ACC112 (cell line): ENCODE measurements around the gene GOT1.

Experiments
- H2AFZ ChIP-seq: fragments of 200-600 bp; sonication (generic); one replicate; pipeline ENCODE4 v1.6.0; 2017; ENCODE audit warnings: antibody characterized with exemption, low read length; ENCODE audit not compliant: unreplicated experiment
- H3K27ac ChIP-seq: fragments of 200-600 bp; sonication (generic); 2 replicates; pipeline ENCODE4 v1.5.1; 2014; ENCODE audit warnings: low read depth, mild to moderate bottlenecking, antibody characterized with exemption, low read length, moderate library complexity
- H3K27me3 ChIP-seq: fragments of 200-600 bp; sonication (generic); 2 replicates; pipeline ENCODE4 v1.6.1; 2014; ENCODE audit warnings: mild to moderate bottlenecking, antibody characterized with exemption, low read length, moderate library complexity, mixed read lengths; ENCODE audit not compliant: insufficient read depth
- H3K36me3 ChIP-seq: fragments of 200-600 bp; sonication (generic); 2 replicates; pipeline ENCODE4 v1.6.1; 2016; ENCODE audit warnings: mild to moderate bottlenecking, antibody characterized with exemption, low read length, moderate library complexity, mixed read lengths; ENCODE audit not compliant: insufficient read depth
- H3K4me1 ChIP-seq: fragments of 200-600 bp; sonication (generic); one replicate; pipeline ENCODE4 v1.6.1; 2016; ENCODE audit warnings: low read length, mixed read lengths; ENCODE audit not compliant: insufficient read depth, unreplicated experiment, control insufficient read depth
- H3K4me3 ChIP-seq: fragments of 200-600 bp; sonication (generic); 2 replicates; pipeline ENCODE4 v1.5.1; 2014; ENCODE audit warnings: mild to moderate bottlenecking, low read depth, low read length
- H3K79me2 ChIP-seq: fragments of 200-600 bp; sonication (generic); one replicate; pipeline ENCODE4 v1.6.0; 2016; ENCODE audit warnings: low read length; ENCODE audit not compliant: control insufficient read depth, unreplicated experiment, insufficient read depth

GOT1 gene

DNA sequence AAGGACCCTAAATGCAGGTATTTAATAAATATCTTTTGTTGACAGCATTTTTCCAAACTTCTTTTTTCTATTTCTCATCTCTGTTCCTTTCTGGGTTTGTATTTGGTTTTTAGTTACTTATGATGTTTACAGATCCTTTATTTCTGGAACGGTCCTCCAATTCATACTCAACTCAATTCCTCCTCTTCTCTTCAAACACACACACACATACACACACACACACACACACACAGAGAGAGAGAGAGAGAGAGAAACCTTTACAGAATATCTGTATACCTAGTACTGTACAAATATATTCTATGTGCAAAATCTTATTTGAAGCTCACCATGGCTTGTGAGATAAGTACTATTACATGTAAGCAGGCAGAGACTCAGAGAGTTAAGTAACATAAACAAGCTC lies 21.6 kb upstream of the GOT1 start:
- Histone ChIP-seq H3K36me3 (no peaks in the 10 kb centered on the region), H3K4me1 (no peaks in the 10 kb centered on the region), H3K27me3 (peaks cover 97% of the 10 kb centered on the region), H3K27ac (no peak overlapping the region), H2AFZ (no peak overlapping the region), H3K4me3 (no peak overlapping the region), H3K79me2 (no peaks in the 10 kb centered on the region)

DNA sequence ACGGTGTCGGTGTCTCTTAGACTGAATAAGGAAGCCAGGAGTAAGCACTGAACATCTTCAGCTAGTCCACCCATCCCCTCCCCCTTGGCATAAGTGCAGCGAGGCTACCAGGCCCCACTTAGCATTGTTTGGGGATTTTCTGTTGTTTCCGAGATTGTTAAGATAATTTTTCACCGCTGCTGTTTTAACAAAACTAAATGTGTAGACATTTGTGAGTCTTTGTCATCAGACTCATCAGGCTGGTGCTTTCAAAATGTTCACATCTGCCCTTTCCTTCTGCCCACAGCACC lies 21.0 kb upstream of the GOT1 start:
- H3K4me1 ChIP-seq, result no peaks in the 10 kb centered on the region
- H2AFZ ChIP-seq, result no peak overlapping the region
- H3K27me3 ChIP-seq, result peaks cover 96% of the 10 kb centered on the region
- no peak overlapping the region for H3K4me3 ChIP-seq
- no peaks in the 10 kb centered on the region for H3K79me2 ChIP-seq
- H3K27ac ChIP-seq, result no peak overlapping the region
- no peaks in the 10 kb centered on the region for H3K36me3 ChIP-seq

DNA sequence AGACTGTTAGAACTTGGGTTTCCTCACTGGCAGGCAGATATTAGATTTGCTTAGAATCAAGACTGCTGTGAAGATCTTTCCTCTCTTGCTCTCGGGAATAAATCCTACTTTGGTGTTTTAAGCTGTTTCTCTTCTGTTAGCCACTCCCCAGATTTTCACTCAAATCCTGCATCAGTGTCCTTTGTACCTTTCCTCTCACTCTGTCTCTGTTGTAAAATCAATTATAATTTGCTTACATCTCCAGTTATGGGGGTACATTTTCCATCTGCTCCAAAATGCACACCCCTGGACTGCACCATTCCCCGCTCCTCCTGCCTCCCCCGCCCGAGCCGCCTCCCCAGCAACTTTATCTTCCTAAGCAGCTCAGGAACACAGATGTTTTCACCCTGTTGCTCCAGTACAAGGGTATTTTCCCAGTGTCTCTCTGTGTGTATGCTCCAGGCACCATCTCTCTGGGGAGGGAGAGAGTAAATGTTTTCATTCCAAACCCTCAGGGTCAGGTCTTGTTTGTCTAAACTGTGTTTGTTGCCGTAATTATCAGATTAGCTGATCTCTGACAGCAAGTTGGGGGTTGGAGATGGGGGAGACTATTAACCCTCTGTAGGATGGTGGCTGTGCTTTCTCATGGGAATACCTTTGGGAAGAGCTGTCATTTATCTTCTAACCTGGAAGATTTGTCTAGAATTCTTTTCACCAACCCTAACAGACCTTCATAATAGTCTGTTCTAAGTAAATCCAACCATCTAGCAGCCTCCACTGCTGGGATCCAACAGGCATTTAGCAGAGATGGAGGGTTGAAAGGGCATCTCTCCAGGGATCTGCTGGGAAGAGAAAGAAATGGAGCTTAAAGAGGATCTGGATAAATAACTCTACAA lies 20.4 kb upstream of the GOT1 start:
- Histone ChIP-seq H2AFZ (no peak overlapping the region), H3K4me3 (0 out of 2 replicates have a peak overlapping the region, but pooled peaks have one; percentile 16), H3K27ac (no peak overlapping the region), H3K79me2 (no peaks in the 10 kb centered on the region), H3K36me3 (no peaks in the 10 kb centered on the region), H3K27me3 (peaks cover 95% of the 10 kb centered on the region), H3K4me1 (no peaks in the 10 kb centered on the region)

DNA sequence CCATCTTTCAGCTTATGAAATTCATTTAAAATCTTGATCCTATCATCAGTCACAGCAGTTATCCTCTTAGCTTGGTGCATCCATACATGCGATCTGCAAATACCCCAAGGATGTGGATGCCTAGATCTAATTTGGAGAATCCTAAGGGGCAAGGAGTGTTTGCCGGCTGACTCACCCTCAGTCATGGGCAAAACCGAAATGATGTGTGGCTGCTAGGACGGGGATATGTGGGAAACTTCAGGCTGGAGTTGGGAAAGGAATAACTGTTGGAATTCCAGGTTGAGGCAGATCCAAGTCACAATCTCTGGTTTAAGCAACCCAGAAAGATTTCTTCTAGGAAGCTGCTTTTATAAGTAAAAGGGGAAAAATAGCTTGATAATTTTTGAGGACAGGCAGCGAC lies 19.7 kb upstream of the GOT1 start:
- Histone ChIP-seq H3K27me3 (peaks cover 92% of the 10 kb centered on the region), H3K79me2 (no peaks in the 10 kb centered on the region), H3K4me3 (0 out of 2 replicates have a peak overlapping the region, but pooled peaks have one; percentile 16), H3K36me3 (no peaks in the 10 kb centered on the region), H2AFZ (no peak overlapping the region), H3K27ac (no peak overlapping the region), H3K4me1 (no peaks in the 10 kb centered on the region)

DNA sequence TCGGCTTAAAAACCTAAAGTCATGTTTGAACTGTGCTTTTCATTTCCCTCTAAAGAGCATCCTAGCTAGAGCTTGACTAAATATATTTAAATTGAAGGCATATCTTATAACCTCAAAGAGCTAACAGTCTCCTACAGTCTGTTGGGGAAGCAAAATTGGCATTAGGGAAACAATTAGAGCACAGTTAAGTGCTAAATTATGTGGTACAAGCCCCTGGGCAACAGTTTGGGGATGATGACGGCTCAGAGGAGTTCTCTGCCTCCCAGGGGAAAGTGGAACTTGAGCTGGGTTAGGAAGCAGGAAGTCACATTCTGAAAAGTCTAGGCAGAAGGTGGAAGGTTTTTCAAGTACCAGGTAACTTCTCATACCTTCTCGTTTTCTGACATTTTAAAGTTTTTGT lies 18.6 kb upstream of the GOT1 start:
- H3K27me3 ChIP-seq, result peaks cover 88% of the 10 kb centered on the region
- H3K4me3 ChIP-seq, result no peak overlapping the region
- H3K79me2 ChIP-seq, result no peaks in the 10 kb centered on the region
- no peaks in the 10 kb centered on the region for H3K4me1 ChIP-seq
- H2AFZ ChIP-seq, result no peak overlapping the region
- H3K36me3 ChIP-seq, result no peaks in the 10 kb centered on the region
- no peak overlapping the region for H3K27ac ChIP-seq

DNA sequence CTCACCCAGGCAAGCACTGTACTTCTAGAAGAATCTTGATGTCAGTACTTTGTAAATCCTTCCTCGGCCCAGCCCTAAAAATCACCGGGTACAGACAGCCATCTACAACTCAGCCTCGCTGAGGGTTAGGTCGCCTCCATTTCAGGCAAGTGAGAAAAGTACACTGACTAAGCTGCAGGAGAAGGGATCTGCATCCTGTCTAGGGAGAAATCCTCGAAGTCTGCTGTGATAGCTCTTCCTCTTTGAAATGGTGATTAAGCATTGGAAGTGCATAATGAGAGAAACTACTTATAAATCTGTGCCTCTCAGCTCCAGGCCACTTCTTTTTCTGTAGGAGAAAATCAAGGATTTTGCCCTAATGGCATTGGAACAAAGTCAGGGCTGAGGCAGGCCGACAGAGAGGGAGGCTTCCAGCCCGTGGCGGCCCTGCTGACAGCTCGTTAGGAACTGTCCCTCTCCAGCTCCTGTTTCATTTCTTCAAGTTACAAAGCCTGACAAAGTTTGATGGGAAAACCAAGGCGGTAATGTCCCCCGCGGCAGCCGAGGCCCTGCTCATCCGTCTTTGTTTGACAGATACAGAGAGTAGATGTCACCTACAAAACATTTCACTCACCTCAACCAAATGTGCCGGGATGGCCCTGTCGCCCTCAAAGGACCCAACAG lies 14.1 kb upstream of the GOT1 start:
- Histone ChIP-seq H3K27ac (no peak overlapping the region), H3K27me3 (peaks cover 45% of the 10 kb centered on the region), H3K36me3 (no peaks in the 10 kb centered on the region), H3K4me1 (no peaks in the 10 kb centered on the region), H3K4me3 (no peak overlapping the region), H3K79me2 (no peaks in the 10 kb centered on the region), H2AFZ (no peak overlapping the region)

DNA sequence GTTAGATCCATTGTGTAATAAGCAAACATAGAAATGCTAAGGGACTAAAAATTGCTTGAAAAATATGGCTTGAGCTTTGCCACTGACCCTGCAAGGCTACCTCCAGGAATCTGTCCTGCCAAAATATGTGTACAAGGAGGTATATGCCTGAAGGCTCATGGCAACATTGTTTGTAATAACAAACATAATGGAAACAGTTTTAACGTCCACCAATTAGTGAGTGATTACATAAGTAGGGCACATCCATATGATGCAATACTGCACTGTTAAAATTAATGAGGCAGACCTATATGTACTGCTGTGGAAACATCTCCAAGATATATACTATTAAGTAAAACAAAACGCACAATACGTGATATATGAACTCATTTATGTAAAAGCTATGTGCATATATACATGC lies 13.1 kb upstream of the GOT1 start:
- no peak overlapping the region for H2AFZ ChIP-seq
- peaks cover 35% of the 10 kb centered on the region for H3K27me3 ChIP-seq
- no peaks in the 10 kb centered on the region for H3K4me1 ChIP-seq
- H3K79me2 ChIP-seq, result no peaks in the 10 kb centered on the region
- H3K27ac ChIP-seq, result no peak overlapping the region
- no peak overlapping the region for H3K4me3 ChIP-seq
- no peaks in the 10 kb centered on the region for H3K36me3 ChIP-seq

DNA sequence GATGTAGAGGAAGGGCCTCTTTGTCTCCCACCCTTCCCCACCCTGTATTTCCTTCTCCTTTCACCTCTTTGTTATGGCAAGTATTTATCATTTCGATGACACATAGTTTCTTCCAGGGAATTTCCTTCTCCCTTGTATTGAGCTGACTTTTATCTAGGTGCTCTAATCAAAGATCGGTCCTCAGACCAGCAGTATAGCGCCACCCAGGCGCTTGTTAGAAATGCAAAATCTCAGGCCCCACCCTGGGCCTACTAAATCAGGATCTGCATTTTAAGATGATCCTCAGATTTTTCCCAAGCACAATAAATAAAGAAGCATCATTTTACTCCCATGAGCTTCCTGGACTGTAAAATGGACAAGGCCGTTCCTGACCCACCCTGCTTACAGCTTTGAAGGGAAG lies 12.0 kb upstream of the GOT1 start:
- Histone ChIP-seq H3K36me3 (no peaks in the 10 kb centered on the region), H3K4me3 (no peak overlapping the region), H3K27me3 (peaks cover 26% of the 10 kb centered on the region), H2AFZ (no peak overlapping the region), H3K27ac (no peak overlapping the region), H3K4me1 (no peaks in the 10 kb centered on the region), H3K79me2 (no peaks in the 10 kb centered on the region)

DNA sequence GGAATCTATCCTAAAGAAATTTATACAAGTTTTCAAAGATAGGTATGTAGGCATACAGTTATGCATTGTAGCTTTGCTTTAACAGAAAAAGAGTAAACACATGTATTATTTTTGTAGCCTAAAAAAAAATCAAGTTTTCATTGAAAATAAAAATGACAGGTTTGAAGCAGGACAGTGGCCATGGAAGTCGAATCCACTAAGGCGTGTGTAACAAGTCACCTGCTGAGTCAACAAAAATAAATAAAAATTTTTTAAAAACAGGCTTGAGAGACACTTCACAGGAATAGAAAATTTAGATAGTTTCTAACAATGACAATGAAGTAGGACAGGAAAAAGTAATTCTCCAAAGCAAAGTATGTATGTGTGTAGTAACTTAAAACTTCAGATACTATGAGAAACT lies 8.5 kb upstream of the GOT1 start:
- H3K27ac ChIP-seq, result no peak overlapping the region
- no peak overlapping the region for H2AFZ ChIP-seq
- no peaks in the 10 kb centered on the region for H3K4me1 ChIP-seq
- H3K36me3 ChIP-seq, result no peaks in the 10 kb centered on the region
- H3K79me2 ChIP-seq, result no peaks in the 10 kb centered on the region
- no peaks in the 10 kb centered on the region for H3K27me3 ChIP-seq
- H3K4me3 ChIP-seq, result no peak overlapping the region

DNA sequence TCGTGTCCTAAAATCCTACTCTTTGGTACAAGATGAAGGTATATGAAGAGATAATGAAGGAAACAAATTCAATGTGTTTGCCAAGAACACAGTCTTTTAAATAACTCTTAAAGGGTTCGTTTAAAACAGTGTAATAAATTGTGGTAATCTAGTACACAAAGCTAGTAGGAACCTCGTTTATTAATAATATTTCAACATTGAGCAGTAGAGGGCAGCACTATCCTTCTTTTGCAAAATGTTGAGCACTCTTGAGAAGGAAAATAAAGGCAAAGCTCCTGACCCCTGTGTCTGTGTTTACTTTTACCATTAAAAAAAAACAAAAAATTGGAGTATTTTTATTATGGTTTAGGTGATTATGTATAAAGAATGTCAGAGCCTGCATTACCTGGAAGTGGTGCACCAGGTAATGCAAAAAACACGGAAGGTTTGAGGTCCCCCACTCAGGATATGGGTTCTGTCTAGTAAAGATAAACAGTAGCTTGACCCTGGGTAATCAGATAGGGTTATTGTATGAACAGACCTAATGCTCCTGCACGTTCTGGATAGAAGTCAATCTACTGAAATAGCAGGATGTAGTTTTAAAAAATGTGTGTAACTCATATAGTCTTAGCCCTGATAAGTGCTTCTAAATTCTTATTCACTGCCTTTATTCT lies 5.7 kb upstream of the GOT1 start:
- Histone ChIP-seq H3K27me3 (no peaks in the 10 kb centered on the region), H2AFZ (no peak overlapping the region), H3K4me3 (no peak overlapping the region), H3K79me2 (peaks cover 14% of the 10 kb centered on the region), H3K27ac (no peak overlapping the region), H3K36me3 (no peaks in the 10 kb centered on the region), H3K4me1 (peaks cover 3% of the 10 kb centered on the region)
